Measurements from ENCODE around the gene NOP16. TPM values are rescaled to one million over a fixed set of nuclear protein-coding genes. Genes with fewer than 3 reads are reported as not detected.
A peak's percentile ranks its signal among the peaks of the same experiment; 100 is the strongest.

NOP16 gene
- total and polyA plus RNA-seq, 11 donors = 9.3 to 83.4 (median 15.9) TPM

- Histone ChIP-seq H3K9me3 (no peaks in the 10 kb centered on the region), H3K27me3 (no peaks in the 10 kb centered on the region), H3K4me1 (peaks cover 0 to 8% (median 6%) of the 10 kb centered on the region in 12 donors), H3K36me3 (no peaks in the 10 kb centered on the region), H3K4me3 (no peak overlapping the region), H3K27ac (no peak overlapping the region)
- intact Hi-C loops (cut with DNase I) = loop anchor here in 1 of 10 donors (2.0 kb wide), 1 partner anchor 26 kb away; no protein-coding TSS in a partner anchor
- TF ChIP-seq CTCF (IDR thresholded peaks at IDR 0.05) (no peak), POLR2A (IDR thresholded peaks at IDR 0.05) (no peak)
- ATAC-seq (no peak), DNase-seq (no peak)
- 59 to 68% (median 61%) methylated on average over 2 of the region's 2 CpGs for WGBS, 4 donors
Measured at GRCh38 chr5:176420972-176421544, 32.7 kb upstream of the NOP16 start.

GRCh38 chr5:176420086-176420485 lies 31.7 kb upstream of the NOP16 start:
- Histone ChIP-seq H3K36me3 (no peaks in the 10 kb centered on the region), H3K9me3 (no peaks in the 10 kb centered on the region), H3K4me3 (no peak overlapping the region), H3K27ac (no peak overlapping the region), H3K27me3 (no peaks in the 10 kb centered on the region), H3K4me1 (peaks cover 0 to 16% (median 12%) of the 10 kb centered on the region in 12 donors)
- intact Hi-C loops (cut with DNase I) = loop anchor here in 1 of 10 donors (2.0 kb wide), 1 partner anchor 27 kb away; no protein-coding TSS in a partner anchor
- DNase-seq (no peak), ATAC-seq (no peak)
- 87 to 95% (median 91%) methylated on average over 5 of the region's 5 CpGs for WGBS, 4 donors
- TF ChIP-seq POLR2A (IDR thresholded peaks at IDR 0.05) (no peak), CTCF (IDR thresholded peaks at IDR 0.05) (no peak)

GRCh38 chr5:176418251-176418650 lies 29.9 kb upstream of the NOP16 start:
- Histone ChIP-seq H3K27ac (no peak overlapping the region), H3K4me3 (no peak overlapping the region), H3K9me3 (no peaks in the 10 kb centered on the region), H3K36me3 (no peaks in the 10 kb centered on the region), H3K27me3 (no peaks in the 10 kb centered on the region), H3K4me1 (peaks cover 0 to 34% (median 30%) of the 10 kb centered on the region in 12 donors)
- ATAC-seq (no peak), DNase-seq (no peak)
- intact Hi-C loops (cut with DNase I) = loop anchor here in 7 of 10 donors (5.0 to 10.0 kb wide), 7 partner anchors 51 to 237 kb away; partner anchors contain the start of genes CDHR2 (in 2 of the 7), RNF44 (in 2 of the 7), ARL10 (in 1 of the 7) and KIAA1191 (in 1 of the 7)
- WGBS, 4 donors = 86 to 92% (median 88%) methylated on average over 9 of the region's 9 CpGs
- no peak for TF ChIP-seq CTCF (IDR thresholded peaks at IDR 0.05)
- no peak for TF ChIP-seq POLR2A (IDR thresholded peaks at IDR 0.05)

- H3K36me3 ChIP-seq = no peaks in the 10 kb centered on the region
- H3K4me3 ChIP-seq = peak overlapping the region in 10 of 12 donors; percentile 22 to 100 (median 84)
- DNase-seq (no peak), ATAC-seq (no peak)
- peaks cover 5 to 46% (median 41%) of the 10 kb centered on the region in 12 donors for H3K4me1 ChIP-seq
- TF ChIP-seq CTCF (IDR thresholded peaks at IDR 0.05) = no peak
- TF ChIP-seq POLR2A (IDR thresholded peaks at IDR 0.05) = no peak
- H3K27ac ChIP-seq = peak overlapping the region in 9 of 12 donors; percentile 29 to 96 (median 95)
- H3K27me3 ChIP-seq = no peaks in the 10 kb centered on the region
- 76 to 82% (median 81%) methylated on average over 11 of the region's 11 CpGs for WGBS, 4 donors
- H3K9me3 ChIP-seq = no peaks in the 10 kb centered on the region
- intact Hi-C loops (cut with DNase I) = loop anchor here in 8 of 10 donors (2.0 to 10.0 kb wide), 11 partner anchors 30 to 238 kb away; partner anchors contain the start of genes RNF44 (in 3 of the 8), CDHR2 (in 2 of the 8), KIAA1191 (in 2 of the 8) and ARL10 (in 1 of the 8)
Measured at GRCh38 chr5:176416965-176417364, 28.6 kb upstream of the NOP16 start.
